Measurements from ENCODE around the gene FAM83G. TPM values are rescaled to one million over a fixed set of nuclear protein-coding genes. Genes with fewer than 3 reads are reported as not detected.

Gene FAM83G
- total RNA-seq, 1 donor from 2014 or later = 36.1 TPM

DNA sequence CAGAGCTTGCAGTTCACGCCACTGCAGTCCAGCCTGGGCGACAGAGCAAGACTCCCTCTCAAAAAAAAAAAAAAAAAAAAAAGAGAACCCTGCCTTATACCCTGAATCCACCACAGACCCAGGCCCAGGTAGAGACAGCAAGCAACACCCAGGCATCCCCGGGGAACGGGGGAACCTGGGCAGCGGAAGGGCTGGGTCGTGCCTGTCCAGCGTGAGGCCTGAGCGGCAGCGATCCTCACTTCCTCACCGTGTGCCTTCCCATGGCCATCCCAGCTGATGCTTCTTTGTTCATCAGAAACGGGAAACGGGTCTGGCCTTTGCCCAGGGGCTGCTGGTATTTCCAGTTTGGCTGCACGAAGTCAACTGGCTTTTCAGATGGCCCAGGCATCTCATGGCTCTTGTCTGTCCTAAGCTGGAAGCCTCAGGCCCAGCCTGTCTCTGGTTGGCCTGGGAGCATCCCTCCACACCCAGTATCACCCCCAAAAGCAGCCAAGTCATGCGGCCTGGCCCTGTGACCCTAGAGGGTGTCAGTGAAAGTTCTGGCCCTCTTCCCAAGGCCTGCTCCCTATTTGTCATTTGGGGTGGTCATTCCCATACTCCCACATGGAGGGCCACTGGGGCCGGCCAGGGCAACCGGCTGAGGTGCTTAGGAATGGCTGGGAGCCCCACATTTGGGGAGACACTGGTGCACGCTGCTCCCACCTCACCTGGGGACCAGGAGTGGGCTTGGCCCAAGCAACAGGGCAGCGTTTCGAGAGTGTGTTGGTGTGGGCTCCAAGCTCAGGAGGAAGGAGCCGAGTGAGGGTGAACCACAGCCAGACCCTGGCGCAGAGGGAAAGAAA lies 20.1 kb downstream of the FAM83G start:
- Histone ChIP-seq H3K4me3 (no peak overlapping the region), H3K27me3 (no peaks in the 10 kb centered on the region), H3K4me1 (peaks cover 42% of the 10 kb centered on the region), H3K27ac (no peak overlapping the region), H3K36me3 (no peaks in the 10 kb centered on the region), H3K9me3 (no peaks in the 10 kb centered on the region)
- no peak for DNase-seq (ENCODE audit: extremely low spot score in 2 of 2)
- intact Hi-C loops (cut with DNase I) = no loop called here
- no peak for TF ChIP-seq CTCF (IDR thresholded peaks at IDR 0.05)
- TF ChIP-seq POLR2AphosphoS5 (IDR thresholded peaks at IDR 0.05; ENCODE audit: insufficient read depth in 1 of 2, low read depth in 1 of 2) = no peak
- no peak for TF ChIP-seq POLR2A (IDR thresholded peaks at IDR 0.05)

GRCh38 chr17:18981642-18982424 lies 22.7 kb downstream of the FAM83G start:
- H3K4me1 ChIP-seq = peaks cover 26% of the 10 kb centered on the region
- intact Hi-C loops (cut with DNase I) = no loop called here
- no peaks in the 10 kb centered on the region for H3K9me3 ChIP-seq
- peak overlapping the region; percentile 53 for H3K27ac ChIP-seq
- TF ChIP-seq CTCF (IDR thresholded peaks at IDR 0.05) = no peak
- no peak for TF ChIP-seq POLR2A (IDR thresholded peaks at IDR 0.05)
- TF ChIP-seq POLR2AphosphoS5 (IDR thresholded peaks at IDR 0.05; ENCODE audit: insufficient read depth in 1 of 2, low read depth in 1 of 2) = peak in 1 of 2 donors; percentile 28
- no peaks in the 10 kb centered on the region for H3K27me3 ChIP-seq
- peaks cover 0 to 12% of the 10 kb centered on the region in 2 donors for H3K36me3 ChIP-seq
- no peak overlapping the region for H3K4me3 ChIP-seq
- DNase-seq (ENCODE audit: extremely low spot score in 2 of 2) = no peak

GRCh38 chr17:18981335-18981641 lies 23.3 kb downstream of the FAM83G start:
- Histone ChIP-seq H3K27me3 (no peaks in the 10 kb centered on the region), H3K4me1 (peaks cover 26% of the 10 kb centered on the region), H3K4me3 (no peak overlapping the region), H3K27ac (no peak overlapping the region), H3K9me3 (no peaks in the 10 kb centered on the region), H3K36me3 (peaks cover 0 to 12% of the 10 kb centered on the region in 2 donors)
- intact Hi-C loops (cut with DNase I) = no loop called here
- no peak for DNase-seq (ENCODE audit: extremely low spot score in 2 of 2)
- no peak for TF ChIP-seq POLR2AphosphoS5 (IDR thresholded peaks at IDR 0.05; ENCODE audit: insufficient read depth in 1 of 2, low read depth in 1 of 2)
- TF ChIP-seq POLR2A (IDR thresholded peaks at IDR 0.05) = no peak
- TF ChIP-seq CTCF (IDR thresholded peaks at IDR 0.05) = no peak

DNA sequence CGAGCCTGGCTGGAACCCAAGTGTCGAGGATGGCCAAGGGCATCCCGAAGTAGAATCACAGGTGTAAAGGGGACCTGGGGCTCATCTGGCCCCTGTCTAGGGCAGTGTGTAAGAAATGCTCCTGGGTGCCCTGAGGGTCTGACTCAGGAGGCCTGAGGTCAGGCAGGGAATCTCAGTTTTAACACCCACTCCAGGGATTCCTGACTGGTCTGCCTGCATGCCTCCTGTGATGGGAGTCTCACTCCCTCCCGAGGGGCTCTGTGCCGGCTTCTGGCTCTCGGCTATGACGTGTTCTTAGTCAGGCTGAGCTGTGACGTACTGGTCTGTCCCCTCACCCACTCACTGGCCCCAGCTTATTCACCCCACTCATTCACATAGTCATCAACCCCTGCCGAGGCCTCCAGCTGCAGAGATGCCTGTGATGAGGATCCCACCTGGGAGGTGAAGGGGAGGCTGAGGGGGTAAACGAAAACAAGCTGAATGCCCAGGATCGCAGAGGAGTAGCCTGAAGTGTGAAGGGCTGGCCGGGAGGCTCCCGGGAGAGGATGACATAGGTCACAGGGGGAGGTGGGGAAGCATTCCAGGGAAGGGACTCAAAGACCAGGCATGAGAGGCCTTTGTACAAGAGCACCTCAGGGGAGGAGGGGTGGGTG lies 23.8 kb downstream of the FAM83G start:
- Histone ChIP-seq H3K36me3 (peaks cover 0 to 12% of the 10 kb centered on the region in 2 donors), H3K9me3 (no peaks in the 10 kb centered on the region), H3K4me1 (peaks cover 24% of the 10 kb centered on the region), H3K27me3 (no peaks in the 10 kb centered on the region), H3K27ac (no peak overlapping the region), H3K4me3 (no peak overlapping the region)
- no peak for DNase-seq (ENCODE audit: extremely low spot score in 2 of 2)
- TF ChIP-seq POLR2AphosphoS5 (IDR thresholded peaks at IDR 0.05; ENCODE audit: insufficient read depth in 1 of 2, low read depth in 1 of 2) = no peak
- TF ChIP-seq CTCF (IDR thresholded peaks at IDR 0.05) = no peak
- no peak for TF ChIP-seq POLR2A (IDR thresholded peaks at IDR 0.05)
- intact Hi-C loops (cut with DNase I) = no loop called here
